Cardiac fibroblast (primary cell): ENCODE results near the gene COX4I2.

Source experiments
- DNase-seq, 2 donors: peaks; one replicate each; pipeline versions ENCODE4 v3.0.0 to v3.0.0-alpha.2; 2010; ENCODE audit warnings: low read depth in 2 of 2
- H3K4me3 ChIP-seq, 2 donors: replicated peaks in 1 of 2; 1 replicate in 1 of 2; 2 replicates in 1 of 2; pipeline ENCODE4 v1.5.1; 2011; ENCODE audit warnings: low read depth in 2 of 2, low read length in 2 of 2, mild to moderate bottlenecking in 2 of 2, moderate library complexity in 1 of 2
- TF ChIP-seq, protein P1 (sequence below): IDR thresholded peaks from one replicate; pipeline ENCODE4 v1.5.1; 2011; ENCODE audit warnings: low read depth, mild to moderate bottlenecking, low read length, inconsistent platforms

COX4I2 gene

DNA sequence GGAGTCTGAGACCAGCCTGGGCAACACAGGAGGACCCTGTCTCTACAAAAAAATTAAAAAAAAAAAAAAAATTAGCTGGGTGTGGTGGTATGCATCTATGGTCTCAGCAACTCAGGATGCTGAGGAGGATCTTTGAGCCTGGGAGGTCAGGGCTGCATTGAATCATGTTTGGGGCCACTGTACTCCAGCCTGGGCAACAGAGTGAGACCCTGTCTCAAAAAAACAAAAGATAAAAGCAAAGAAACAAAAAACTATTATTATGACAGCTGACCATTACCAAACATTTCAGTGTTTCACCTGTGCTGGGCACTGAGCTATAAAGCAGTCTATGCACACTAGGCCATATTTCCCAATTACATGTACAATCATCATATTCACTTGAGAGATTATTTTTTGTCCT, 35.7 kb downstream of the COX4I2 start:
- no peak for DNase-seq
- no peak overlapping the region for H3K4me3 ChIP-seq
- TF ChIP-seq, protein P1, sequence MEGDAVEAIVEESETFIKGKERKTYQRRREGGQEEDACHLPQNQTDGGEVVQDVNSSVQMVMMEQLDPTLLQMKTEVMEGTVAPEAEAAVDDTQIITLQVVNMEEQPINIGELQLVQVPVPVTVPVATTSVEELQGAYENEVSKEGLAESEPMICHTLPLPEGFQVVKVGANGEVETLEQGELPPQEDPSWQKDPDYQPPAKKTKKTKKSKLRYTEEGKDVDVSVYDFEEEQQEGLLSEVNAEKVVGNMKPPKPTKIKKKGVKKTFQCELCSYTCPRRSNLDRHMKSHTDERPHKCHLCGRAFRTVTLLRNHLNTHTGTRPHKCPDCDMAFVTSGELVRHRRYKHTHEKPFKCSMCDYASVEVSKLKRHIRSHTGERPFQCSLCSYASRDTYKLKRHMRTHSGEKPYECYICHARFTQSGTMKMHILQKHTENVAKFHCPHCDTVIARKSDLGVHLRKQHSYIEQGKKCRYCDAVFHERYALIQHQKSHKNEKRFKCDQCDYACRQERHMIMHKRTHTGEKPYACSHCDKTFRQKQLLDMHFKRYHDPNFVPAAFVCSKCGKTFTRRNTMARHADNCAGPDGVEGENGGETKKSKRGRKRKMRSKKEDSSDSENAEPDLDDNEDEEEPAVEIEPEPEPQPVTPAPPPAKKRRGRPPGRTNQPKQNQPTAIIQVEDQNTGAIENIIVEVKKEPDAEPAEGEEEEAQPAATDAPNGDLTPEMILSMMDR = no peak

DNA sequence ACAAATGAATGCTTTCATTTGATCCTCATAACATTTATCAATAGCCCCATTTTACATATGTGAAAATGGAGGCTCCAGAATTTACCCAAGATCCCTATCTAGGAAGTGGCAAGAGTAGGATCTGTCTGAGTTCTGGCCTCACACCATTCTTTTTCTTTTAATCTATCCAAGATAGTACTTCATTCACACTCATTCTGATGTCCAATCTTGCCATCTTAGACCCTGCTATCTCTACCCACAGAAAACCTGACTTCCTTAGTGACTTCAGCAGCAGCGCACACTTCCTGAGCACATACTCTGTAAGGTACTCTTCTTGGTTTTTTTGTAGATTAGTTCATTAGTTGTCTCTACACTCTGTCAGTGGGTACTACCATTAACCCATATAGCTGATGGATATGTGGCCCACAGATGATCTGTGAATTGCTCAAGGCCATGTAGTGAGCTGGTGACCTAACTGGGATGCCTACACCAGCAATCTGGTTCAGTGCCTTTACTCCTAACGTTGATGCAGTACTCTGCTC, 36.3 kb downstream of the COX4I2 start:
- TF ChIP-seq, protein P1 = no peak
- no peak for DNase-seq
- H3K4me3 ChIP-seq = no peak overlapping the region

DNA sequence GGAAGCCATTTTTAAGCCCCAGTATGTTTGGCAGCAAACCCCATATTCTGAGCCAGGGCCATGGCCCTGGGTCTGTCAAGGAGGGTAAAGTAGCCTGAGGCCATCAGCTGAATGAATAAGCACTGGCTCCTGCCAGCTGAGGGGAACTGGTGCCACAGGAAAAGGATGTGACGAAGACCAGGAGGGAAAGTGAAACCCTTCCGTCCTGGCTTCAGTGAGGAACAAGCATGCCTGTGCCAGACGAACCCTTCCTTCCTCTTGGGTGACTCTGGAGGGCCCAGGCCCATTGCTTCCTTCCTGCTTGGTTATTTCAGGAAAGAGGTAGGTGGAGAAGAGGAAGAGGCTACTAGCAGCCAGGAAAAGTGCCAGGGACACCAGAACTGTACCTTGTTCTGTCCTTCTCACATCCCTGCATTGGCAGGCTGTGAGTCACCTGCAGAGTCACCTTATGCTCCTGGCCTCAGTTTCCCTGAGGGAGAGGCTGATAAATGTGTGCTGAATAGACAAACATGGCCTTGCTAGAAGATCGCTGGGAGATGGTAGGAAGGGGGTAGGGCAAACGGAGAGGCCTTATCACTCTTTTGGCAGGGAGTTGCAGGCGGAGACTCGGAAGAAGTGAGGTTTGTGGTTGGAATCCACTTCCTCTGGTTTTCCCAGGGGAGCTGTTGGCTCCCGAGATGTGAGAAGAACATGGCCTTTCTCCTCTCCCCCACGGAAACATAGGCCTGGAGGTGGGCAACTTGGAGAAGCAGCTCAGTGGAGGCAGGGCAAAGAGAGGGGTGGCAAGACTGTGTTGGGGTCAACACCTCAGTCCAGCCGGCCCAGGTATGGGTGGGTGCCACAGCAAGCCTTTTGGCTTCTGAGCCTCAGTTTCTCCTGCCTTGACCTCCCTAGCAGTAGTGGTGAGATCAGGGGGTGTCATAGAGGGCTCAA, 37.4 kb downstream of the COX4I2 start:
- H3K4me3 ChIP-seq = peak overlapping the region; percentile 1 to 28
- peak; percentile 92 to 95 for DNase-seq
- TF ChIP-seq, protein P1 = no peak

DNA sequence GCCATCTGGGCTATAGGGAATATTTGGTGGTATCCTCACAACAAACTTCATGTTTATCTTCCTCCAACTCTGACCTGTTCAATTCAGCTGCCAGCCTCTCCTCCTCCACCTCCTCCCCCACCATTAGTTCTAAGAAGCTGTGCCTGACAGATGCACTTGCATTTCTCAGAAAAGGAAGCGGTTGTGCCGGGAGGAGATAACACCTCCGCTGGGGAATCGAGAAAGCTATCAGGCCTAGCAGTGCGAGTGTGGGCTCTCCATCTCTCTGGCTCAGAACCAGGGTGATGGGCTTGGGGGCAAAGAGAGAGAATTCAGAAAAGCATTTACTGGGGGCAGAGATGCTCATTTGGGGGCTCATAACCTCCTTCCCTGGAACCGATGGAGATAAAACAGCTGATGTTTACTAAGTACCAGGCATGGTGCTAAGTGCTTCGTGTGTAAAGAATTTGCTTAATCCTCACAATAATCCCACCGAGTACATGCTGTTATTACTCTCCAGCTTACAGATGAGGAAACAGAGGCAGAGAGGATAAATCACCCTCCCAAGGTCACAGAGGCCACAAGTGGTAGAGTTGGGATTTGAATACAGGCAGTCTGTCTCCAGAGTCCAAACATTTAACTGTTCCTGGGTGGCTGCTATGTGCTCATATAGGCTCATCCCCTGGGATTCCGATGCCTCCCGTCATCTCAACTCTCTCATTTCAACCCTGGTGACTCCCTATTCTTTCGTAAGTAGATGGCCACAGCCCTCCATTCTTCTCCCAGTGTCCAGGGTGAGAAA, 38.3 kb downstream of the COX4I2 start:
- peak; percentile 74 to 95 for DNase-seq
- TF ChIP-seq, protein P1 = no peak
- peak overlapping the region in 1 of 2 donors; percentile 28 for H3K4me3 ChIP-seq

DNA sequence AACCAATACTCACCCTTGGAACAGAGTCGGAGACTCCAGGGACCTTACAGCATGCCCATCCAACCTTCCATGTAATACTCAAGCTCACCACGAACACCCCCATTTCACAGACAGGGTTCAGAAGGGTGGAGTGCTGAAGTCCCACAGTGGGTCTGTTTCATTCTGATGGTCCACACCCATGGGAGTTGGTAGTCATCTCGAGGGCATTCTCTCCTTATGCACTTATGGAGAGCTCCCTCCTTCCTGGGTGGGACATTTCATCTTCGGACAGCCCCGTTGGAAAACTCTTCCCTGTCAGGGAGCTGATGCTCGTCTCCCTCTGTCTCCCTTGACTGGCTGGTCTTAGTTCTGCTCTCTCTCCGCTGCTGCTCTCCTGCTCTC, 38.9 kb downstream of the COX4I2 start:
- DNase-seq = no peak
- TF ChIP-seq, protein P1 = no peak
- no peak overlapping the region for H3K4me3 ChIP-seq

DNA sequence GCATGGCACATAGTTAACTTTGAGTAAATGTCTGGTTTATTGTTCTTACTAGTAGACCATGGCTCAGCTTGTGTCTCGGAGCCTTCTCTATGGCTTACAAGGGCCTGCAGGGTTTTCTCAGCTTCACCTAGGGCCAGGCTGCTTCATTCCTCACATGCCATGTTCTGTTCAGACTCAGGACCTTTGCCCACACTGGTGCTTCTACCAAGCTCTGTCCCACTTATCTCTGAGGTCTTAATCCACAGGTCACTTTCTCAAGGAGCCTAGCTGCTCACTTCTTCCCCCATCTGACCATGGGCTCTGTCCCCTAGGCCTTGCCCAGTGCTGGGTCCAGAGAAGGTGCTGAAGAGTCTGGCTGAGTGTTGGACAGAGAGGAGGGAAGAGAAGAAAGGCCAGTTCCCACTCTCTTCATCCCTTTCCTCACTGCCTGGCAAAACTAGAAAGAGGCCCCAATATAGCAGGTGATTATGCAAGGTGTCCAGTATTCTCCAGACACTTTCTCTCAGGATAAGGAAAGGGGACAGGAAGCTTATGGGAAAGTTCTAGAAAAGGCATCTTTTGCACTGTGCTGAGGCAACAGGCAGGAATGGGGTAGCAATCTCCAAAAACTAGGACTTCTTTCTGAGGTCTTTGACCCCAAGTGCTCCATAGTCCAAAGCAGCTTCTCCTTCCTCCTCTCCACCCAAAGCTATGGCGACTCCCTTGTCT, 40.0 kb downstream of the COX4I2 start:
- TF ChIP-seq, protein P1 = no peak
- H3K4me3 ChIP-seq = no peak overlapping the region
- DNase-seq = no peak
